ENCODE measurements around the gene PCDHGA3.
"Not testable (repeated sequence)": the region's sequence is repeated elsewhere in the genome, so short reads cannot be mapped to it uniquely, and the experiment has no call there.

The PCDHGA3 gene

GRCh38 chr5:141343242-141343952, at the start of gene PCDHGA3:
Gene PCDHGA3 (plus strand): TSS chr5:141343829. CDS start chr5:141344034, 205 bp downstream.
- DNase-seq (ENCODE audit: low read depth, low spot score): no peak

GRCh38 chr5:141298376-141298775, 45.3 kb upstream of the PCDHGA3 start:
- DNase-seq (ENCODE audit: low read depth, low spot score): no peak

- DNase-seq (ENCODE audit: low read depth, low spot score): no peak
These were observed 39.9 kb upstream of the PCDHGA3 start, which contains the start of gene SLC25A2 for GRCh38 chr5:141303756-141304155. Gene SLC25A2 (minus strand): TSS chr5:141304049. CDS start chr5:141303865, 184 bp downstream.

- DNase-seq (ENCODE audit: low read depth, low spot score): no peak
These were observed 37.0 kb upstream of the PCDHGA3 start for GRCh38 chr5:141306630-141307029.

GRCh38 chr5:141313711-141314110, 29.9 kb upstream of the PCDHGA3 start:
- no peak for DNase-seq (ENCODE audit: low read depth, low spot score)

- DNase-seq (ENCODE audit: low read depth, low spot score): not testable (repeated sequence)
These were observed 26.7 kb upstream of the PCDHGA3 start for GRCh38 chr5:141316963-141317362.

GRCh38 chr5:141319202-141319601, 24.4 kb upstream of the PCDHGA3 start:
- no peak for DNase-seq (ENCODE audit: low read depth, low spot score)

GRCh38 chr5:141319699-141320098, 23.9 kb upstream of the PCDHGA3 start:
- no peak for DNase-seq (ENCODE audit: low read depth, low spot score)

- peak; percentile 83 for DNase-seq (ENCODE audit: low read depth, low spot score)
These were observed 23.1 kb upstream of the PCDHGA3 start, which contains the start of gene TAF7 for GRCh38 chr5:141320225-141321169. Gene TAF7 (minus strand): TSS chr5:141320784. CDS start chr5:141320044, 740 bp downstream.

GRCh38 chr5:141322261-141322660, 21.4 kb upstream of the PCDHGA3 start:
- no peak for DNase-seq (ENCODE audit: low read depth, low spot score)

GRCh38 chr5:141326088-141326854, 17.4 kb upstream of the PCDHGA3 start:
- DNase-seq (ENCODE audit: low read depth, low spot score): no peak

- DNase-seq (ENCODE audit: low read depth, low spot score): no peak
These were observed 15.4 kb upstream of the PCDHGA3 start for GRCh38 chr5:141328231-141328630.

- no peak for DNase-seq (ENCODE audit: low read depth, low spot score)
These were observed 13.1 kb upstream of the PCDHGA3 start, which contains the start of gene PCDHGA1 for GRCh38 chr5:141330299-141331080. Gene PCDHGA1 (plus strand): TSS chr5:141330514.

GRCh38 chr5:141332571-141332970, 11.1 kb upstream of the PCDHGA3 start:
- not testable (repeated sequence) for DNase-seq (ENCODE audit: low read depth, low spot score)

- DNase-seq (ENCODE audit: low read depth, low spot score): no peak
These were observed 4.9 kb upstream of the PCDHGA3 start, which contains the start of gene PCDHGA2 for GRCh38 chr5:141338538-141339306. Gene PCDHGA2 (plus strand): TSS chr5:141338760.

GRCh38 chr5:141340781-141341354, 2.8 kb upstream of the PCDHGA3 start:
- DNase-seq (ENCODE audit: low read depth, low spot score): not testable (repeated sequence)

GRCh38 chr5:141342773-141343172, 856 bp upstream of the PCDHGA3 start:
- no peak for DNase-seq (ENCODE audit: low read depth, low spot score)

- DNase-seq (ENCODE audit: low read depth, low spot score): no peak
These were observed 379 bp downstream of the PCDHGA3 start for GRCh38 chr5:141343953-141344463.

- no peak for DNase-seq (ENCODE audit: low read depth, low spot score)
These were observed 1.7 kb downstream of the PCDHGA3 start for GRCh38 chr5:141345327-141345726.
